NCI-H69 (cell line): ENCODE results near the gene SKAP1.
"Not testable (repeated sequence)": the region's sequence is repeated elsewhere in the genome, so short reads cannot be mapped to it uniquely, and the experiment has no call there.

Source experiments
- DNase-seq: peaks from one replicate; lab custom pipeline; 2025; lab: John Stamatoyannopoulos, UW

The SKAP1 gene

GRCh38 chr17:48368352-48368908, 61.6 kb downstream of the SKAP1 start:
- no peak for DNase-seq

- DNase-seq: peak; percentile 63
These were observed 66.9 kb downstream of the SKAP1 start for GRCh38 chr17:48363161-48363560.

GRCh38 chr17:48360861-48361633, 69.0 kb downstream of the SKAP1 start:
- DNase-seq: not testable (repeated sequence)

- no peak for DNase-seq
These were observed 72.0 kb downstream of the SKAP1 start for GRCh38 chr17:48357779-48358602.

- DNase-seq: peak; percentile 9
These were observed 73.1 kb downstream of the SKAP1 start for GRCh38 chr17:48356866-48357265.

- DNase-seq: no peak
These were observed 77.4 kb downstream of the SKAP1 start for GRCh38 chr17:48352630-48353029.

GRCh38 chr17:48351911-48352332, 78.1 kb downstream of the SKAP1 start:
- DNase-seq: peak; percentile 77

- no peak for DNase-seq
These were observed 81.7 kb downstream of the SKAP1 start for GRCh38 chr17:48348352-48348751.

GRCh38 chr17:48347177-48347576, 82.8 kb downstream of the SKAP1 start:
- no peak for DNase-seq

- no peak for DNase-seq
These were observed 85.8 kb downstream of the SKAP1 start for GRCh38 chr17:48344251-48344650.

- DNase-seq: no peak
These were observed 89.1 kb downstream of the SKAP1 start for GRCh38 chr17:48340916-48341315.

GRCh38 chr17:48338720-48339119, 91.3 kb downstream of the SKAP1 start:
- DNase-seq: no peak

- peak; percentile 10 for DNase-seq
These were observed 92.1 kb downstream of the SKAP1 start for GRCh38 chr17:48337903-48338302.

GRCh38 chr17:48336986-48337385, 93.0 kb downstream of the SKAP1 start:
- no peak for DNase-seq

- DNase-seq: peak; percentile 76
These were observed 94.0 kb downstream of the SKAP1 start for GRCh38 chr17:48335858-48336500.

GRCh38 chr17:48335146-48335784, 94.7 kb downstream of the SKAP1 start:
- DNase-seq: no peak

- peak; percentile 45 for DNase-seq
These were observed 96.9 kb downstream of the SKAP1 start for GRCh38 chr17:48333034-48333530.

GRCh38 chr17:48330887-48331286, 99.1 kb downstream of the SKAP1 start:
- DNase-seq: peak; percentile 52

- DNase-seq: peak; percentile 84
These were observed 99.6 kb downstream of the SKAP1 start for GRCh38 chr17:48330421-48330820.

- peak; percentile 93 for DNase-seq
These were observed 101.6 kb downstream of the SKAP1 start for GRCh38 chr17:48328457-48328856.

- no peak for DNase-seq
These were observed 103.7 kb downstream of the SKAP1 start for GRCh38 chr17:48326310-48326709.

- DNase-seq: no peak
These were observed 108.0 kb downstream of the SKAP1 start for GRCh38 chr17:48322060-48322459.
